HG02610 (cell line): Measurements from ENCODE around the gene LRRC7.
"Not testable (repeated sequence)": the region's sequence is repeated elsewhere in the genome, so short reads cannot be mapped to it uniquely, and the experiment has no call there.

Experiments
- ATAC-seq: cut with Tn5 transposase; IDR thresholded peaks from one replicate; pipeline ENCODE4 v1.9.1; 2021; ENCODE audit warnings: mild to moderate bottlenecking, moderate library complexity; ENCODE audit not compliant: unreplicated experiment

Gene LRRC7

DNA sequence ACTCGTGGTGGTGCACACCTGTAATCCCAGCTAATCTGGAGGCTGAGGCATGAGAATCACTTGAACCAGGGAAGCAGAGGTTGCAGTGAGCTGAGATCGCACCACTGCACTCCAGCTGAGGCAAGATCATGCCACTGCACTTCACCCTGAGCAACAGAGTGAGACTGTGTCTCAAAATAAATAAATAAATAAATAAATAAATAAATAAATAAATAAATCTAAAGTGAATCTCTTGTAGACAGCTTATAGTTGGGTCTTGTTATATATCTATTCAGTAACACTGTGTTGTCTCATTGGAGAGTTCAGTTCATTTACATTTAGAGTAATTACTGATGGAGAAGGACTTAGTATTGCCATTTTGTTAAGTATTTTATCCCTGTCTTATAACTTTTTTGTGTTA is 379.2 kb downstream of the LRRC7 start:
- ATAC-seq: no peak

DNA sequence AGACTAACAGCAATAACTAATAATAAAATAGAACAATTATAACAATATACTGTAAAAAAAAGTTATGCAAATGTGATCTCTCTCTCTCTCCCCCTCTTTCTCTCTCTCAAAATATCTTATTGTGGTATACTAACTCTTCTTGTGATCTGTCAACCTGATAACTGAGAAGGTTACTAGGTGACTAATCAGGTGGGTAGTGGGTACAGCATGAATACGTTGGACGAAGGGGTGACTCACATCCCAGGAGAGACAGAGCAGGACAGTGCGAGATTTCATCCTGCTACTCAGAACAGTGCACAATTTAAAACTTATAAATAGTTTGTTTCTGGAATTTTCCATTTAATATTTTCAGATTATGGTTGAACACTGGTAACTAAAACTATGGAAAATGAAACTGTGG is 380.1 kb downstream of the LRRC7 start:
- ATAC-seq: peak; percentile 65

DNA sequence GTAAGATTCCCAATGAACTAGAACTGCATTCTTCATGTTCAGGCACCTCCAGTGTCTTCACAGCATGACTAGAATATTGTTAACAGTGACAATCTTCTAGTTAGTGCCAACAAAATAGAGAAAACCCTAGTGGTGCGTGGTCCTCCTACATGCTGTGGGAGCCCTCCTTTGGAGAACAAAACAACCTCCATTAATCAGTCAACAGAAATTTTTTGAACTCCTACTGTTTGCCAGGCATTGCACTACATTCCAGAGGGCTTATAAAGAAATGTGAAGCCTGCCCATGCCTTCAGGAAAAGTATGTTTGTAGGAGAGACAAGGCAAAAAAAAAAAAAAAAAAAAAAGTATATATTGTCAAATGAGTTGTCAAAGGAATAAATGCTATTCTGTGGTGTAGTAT is 385.0 kb downstream of the LRRC7 start:
- no peak for ATAC-seq

DNA sequence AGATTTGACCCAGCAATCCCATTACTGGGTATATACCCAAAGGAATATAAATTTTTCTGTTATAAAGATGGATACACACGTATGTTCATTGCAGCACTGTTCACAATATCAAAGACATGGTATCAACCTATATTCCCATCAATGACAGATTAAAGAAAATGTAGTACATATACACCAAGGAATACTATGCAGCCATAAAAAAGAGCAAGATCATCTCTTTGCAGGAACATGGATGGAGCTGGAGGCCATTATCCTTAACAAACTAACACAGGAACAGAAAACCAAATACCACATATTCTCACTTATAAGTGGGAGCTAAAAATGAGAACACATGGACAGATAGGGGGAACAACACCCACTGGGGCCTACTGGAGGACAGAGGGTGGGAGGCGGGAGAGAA is 394.7 kb downstream of the LRRC7 start:
- ATAC-seq: not testable (repeated sequence)

DNA sequence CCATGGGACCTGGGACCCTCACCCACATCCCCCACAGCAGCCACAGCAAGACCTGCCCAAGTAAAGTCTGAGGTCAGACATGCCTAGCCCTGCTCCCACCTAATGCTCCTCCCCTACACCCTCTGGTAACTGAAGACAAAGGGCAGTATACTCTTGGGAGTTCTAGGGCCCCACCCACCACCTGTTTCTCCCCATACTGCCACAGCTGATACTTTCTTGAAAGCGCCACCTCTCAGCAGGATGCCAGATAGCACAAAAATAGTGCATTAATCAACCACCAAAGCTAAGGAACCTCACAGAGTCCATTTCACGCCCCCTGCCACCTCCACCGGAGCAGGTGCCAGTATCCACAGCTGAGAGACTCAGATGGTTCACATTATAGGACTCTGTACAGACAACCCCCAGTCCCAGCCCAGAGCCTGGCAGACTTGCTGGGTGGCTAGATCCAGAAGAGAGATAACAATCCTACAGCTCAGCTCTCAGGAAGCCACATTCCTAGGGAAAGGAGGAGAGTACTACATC is 399.6 kb downstream of the LRRC7 start:
- no peak for ATAC-seq

DNA sequence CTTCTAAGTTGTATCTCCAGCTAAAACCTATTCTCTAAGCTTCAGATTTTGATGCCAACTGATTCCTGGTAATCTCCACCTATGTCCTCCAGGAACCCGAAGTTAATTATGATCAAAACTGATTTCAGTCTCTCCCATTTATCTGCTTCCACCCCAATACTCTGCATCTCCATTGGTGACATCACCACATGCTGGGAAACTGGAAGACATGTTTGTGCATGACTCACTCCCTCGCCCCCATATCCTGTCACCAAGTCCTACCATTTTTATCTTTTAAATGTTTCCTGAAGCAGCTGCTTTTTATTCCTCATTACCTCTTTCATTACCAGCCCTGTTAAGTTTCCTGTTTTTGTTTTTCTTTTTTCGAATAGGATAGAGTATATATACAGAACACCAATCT is 409.2 kb downstream of the LRRC7 start:
- ATAC-seq: no peak

DNA sequence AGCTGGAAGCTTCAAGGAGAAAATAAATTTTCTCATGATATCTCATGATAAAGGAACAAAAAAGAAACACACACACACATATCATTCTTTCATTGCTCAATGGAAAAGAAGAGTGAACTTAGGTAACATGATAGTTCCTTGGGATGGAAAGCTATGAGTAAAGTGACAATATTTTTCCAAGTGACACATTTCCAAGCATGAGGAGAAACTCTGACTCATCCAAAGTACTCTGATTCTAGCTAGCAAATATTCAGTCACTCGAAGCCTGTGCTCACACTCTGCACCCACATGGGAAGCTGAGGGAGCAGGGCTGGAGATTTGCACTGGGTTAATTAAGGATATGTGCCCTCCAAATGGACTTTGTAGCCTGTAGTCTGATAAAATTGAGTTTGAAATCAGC is 415.3 kb downstream of the LRRC7 start:
- ATAC-seq: no peak

DNA sequence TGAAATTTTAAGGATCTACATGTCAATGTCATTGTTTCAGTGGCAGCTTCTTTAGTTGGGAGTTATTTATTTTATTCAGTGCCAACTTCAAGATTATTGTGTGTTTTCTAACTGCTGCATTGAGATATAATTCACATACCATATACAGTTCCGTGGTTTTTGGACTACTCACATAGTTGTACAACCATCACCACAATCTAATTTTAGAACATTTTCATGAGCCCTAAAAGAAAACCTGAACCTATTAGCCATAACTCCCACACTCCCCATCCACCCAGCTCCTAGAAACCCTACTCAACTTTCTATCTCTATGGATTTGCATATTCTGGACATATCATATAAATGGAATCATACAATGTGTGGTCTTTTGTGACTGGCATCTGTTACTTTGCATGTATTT is 417.7 kb downstream of the LRRC7 start:
- ATAC-seq: no peak

DNA sequence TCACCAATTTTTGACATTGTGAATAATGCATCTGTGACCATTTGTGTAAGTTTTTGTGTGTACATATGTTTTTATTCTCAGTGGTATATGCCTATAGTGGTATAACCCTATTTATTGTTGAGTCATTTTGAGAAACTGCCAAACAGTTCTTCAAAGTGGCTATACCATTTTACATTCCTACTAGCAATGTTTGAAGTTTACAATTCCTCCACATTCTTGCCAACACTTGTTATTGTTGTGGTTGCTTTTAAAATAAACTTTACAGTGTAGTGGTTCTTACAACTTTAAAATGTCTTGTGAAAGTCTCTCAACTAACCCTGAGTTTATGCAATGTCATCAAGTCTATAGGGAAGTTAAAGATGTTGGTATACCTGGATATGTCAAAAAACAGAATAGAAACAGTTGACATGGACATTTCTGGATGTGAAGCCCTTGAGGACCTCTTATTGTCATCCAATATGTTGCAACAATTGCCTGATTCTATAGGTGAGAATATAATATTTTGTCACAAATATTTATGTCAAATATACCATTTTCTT is 418.2 kb downstream of the LRRC7 start:
- no peak for ATAC-seq

DNA sequence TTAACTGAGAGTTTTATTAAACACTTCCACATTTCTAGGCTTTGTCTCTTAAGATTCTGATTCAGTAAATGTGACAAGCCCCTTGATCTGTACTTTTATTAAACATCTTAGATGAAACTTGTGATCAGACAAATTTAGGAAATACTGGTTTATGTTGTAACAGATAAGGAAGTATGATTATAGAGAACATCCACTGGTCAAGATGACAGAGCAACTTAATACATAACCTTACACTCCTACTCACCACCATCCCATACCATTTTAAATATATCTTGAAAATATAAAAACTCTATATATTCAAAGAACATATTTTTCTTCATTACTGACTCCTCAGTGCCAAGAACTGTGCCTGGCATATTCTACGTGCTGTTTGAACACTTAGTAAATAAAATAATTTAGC is 420.2 kb downstream of the LRRC7 start:
- no peak for ATAC-seq

DNA sequence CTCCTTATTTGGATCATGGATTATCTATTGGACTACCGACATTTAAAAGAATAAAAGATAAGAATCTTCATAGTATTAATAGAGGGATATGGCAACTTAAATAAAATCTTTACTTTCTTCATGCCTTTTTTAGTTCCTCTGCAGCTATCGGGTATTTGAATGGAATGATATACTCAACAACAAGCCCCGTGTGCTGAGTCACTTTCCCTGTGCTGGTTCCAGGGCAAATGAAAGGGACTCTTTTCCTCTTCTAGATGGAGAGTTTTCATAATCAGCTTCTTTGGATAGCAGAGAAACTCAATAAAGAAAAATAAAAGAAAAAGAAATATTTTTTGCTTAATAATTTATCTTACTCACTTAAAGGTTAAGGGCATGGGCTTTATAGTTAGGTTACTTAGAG is 423.9 kb downstream of the LRRC7 start:
- no peak for ATAC-seq

DNA sequence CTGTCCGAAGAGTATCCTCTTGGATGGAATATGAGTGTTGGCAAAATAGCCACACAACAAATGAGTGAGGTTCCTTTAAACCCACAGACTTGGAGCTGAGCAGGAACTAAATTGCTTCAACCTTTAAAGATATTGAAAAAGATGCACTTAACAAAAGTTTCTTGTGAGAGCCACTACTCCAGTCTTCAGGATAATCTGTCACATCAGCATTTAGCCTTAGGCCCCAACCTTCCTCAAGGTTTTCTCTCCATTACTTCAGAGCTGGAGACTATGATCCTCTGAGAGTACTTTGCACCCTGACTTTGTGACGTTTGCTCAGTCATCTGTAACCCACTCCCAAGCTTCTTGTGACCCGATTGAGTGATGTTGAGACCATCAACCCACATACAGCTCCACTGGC is 424.9 kb downstream of the LRRC7 start:
- no peak for ATAC-seq

DNA sequence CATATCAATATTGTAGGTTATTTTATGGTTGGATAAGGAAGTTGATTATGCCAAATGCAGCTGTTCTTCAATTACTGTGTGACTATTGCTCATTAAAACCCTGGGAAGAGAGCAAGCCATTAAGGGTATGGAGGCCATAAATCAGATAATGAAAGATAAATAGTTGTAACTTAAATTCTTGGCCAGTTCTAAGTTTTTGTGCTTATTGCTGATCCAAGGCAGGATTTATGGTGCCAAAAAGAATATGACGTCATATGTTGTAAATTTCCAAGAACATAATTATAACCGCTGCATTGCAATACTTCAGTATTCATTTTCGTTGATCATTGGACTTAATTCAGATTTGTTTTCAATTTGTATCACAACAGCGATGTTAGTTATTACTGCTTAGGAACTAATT is 426.1 kb downstream of the LRRC7 start:
- ATAC-seq: no peak

DNA sequence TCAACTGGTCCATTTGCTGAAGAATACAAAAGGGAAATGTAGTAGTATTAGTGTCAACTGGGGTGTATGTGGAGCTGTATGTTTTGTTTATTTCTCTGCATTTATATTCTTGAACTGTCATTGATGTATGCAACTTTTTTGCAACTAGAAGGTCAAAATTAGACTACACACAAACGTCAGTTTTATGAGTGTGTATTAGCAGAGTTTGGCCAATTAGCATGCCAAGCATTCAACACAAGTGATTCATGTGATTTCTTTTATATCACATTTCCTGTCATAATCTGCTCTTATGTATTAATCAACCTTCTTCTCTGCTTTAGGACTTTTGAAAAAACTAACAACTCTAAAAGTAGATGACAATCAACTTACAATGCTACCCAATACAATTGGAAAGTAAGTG is 426.5 kb downstream of the LRRC7 start:
- ATAC-seq: no peak

DNA sequence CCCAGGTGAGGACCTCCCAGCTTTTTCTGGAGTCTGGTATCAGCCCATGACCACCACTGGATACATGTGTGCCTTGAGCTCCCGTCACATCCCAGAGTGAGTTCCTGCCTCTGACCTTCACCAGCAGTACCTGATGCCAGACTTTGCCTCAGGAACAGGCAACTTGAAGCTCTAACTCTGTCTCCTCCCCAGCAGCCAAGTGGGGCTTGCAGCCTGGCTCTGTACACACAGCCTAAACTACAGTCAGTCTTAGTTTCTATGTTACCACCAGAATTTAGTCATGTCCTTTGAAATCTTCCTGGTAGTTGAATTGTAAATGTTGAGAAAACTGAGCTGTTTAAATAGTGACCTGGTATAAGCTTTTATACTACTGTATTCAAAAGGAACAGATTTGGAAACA is 431.1 kb downstream of the LRRC7 start:
- ATAC-seq: no peak

DNA sequence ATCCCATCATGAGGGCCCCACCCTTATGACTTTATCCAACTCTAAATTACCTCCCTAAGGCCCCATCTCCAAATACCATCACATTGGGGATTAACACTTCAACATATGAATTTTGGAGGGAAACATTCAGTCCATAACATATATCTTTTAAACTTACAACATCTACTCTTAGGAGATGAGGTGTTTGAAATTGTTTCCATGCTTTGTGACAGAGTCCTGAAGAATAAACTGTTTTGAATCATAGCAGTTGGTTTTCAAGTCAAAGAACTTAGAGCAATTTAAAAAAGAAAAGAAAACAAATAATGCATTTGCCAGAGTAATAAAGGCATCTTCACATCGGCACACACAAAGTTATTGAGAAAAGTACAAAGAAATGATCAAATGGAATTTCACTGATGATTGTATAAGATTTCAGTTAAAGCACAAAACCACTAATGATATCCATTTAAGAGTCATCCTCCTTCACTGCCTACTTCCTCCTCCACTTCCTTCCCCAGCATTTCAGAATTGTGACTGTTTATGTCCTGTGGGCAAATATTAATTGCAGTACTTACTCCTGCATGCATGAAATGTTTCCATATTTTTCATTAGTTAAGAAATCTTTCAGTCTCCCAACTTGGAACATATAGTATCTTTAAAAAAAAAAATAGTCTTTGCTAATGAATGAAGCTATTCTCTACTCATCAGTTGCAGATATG is 435.6 kb downstream of the LRRC7 start:
- ATAC-seq: no peak

DNA sequence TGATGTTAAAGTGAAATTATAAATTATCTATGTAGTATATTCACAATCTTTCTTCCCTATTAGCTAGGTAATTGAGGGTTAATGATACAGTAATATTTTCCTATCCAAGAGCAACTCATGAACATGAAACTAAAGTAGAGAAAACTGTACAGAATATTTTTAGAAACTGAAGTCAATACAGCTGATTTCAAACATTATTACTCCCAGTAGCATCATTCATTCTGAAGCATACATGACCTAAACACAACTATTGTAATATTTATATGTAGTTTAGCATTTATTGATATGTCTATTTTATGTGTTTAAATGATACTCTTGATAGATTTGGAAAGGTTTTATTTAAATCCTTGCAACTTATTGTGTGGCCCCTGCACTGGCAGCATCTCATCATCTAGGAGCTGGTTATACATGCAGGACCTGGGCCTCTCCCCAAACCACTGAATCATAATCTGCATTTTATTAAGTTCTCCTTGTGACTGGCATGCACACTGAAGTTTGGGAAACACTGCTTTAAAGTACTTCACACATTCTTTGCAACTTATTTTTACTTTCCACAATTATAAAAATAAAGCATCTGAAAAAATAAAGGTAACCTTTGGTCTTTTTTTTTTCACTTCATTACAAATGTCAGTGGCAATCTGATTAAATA is 437.8 kb downstream of the LRRC7 start:
- ATAC-seq: no peak

DNA sequence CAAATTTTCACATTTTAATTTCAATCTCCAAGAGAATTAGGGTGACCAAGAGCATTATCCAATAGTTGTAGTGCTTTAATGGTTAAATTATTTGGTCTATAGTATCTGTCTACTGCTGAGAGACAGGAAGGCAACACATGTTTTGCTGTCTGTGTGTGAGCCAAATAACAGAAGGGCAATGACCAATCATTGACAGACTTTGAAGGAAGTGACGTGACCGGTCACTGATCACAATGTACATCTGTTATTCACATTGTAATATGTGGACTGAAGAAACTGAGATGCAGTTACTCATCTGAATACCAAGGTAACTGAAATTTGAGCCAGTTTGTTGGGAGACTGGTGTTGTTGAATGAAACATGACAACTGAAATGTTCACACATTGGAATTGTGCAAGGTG is 440.9 kb downstream of the LRRC7 start:
- ATAC-seq: no peak

DNA sequence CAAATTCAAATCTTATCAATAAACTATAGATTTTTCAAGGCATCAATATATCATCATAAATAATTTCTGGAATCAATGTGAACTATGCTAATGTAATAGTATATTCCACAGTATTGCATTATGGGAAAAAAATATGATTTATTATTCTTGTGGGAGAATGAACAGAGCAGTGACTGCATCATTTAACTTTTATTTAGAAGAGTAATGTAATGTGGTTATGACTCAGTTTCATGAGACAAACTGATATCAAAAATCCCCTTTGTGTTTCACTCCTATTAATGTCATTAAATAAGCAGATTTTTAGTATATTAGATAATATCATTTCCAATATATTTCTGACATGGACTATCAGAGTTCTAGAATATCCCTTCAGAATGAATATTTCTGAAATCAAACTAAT is 450.0 kb downstream of the LRRC7 start:
- no peak for ATAC-seq

DNA sequence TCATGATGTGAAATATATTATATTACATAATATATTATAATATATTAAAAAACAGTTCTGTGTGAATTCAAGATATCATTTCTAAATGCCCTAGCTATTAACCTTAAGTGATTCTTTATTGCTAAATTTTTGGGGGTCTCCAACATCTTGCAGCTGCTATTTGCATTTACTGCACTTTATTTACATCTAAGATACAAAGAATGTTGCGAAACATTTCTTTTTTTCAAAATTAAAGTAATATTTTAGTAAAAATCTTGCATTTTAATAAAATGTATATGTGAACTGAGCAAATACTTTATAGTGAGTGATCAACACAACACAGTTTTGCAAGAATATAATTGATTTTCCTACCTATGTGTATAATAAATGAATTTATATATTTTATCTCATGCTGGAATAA is 456.6 kb downstream of the LRRC7 start:
- no peak for ATAC-seq

DNA sequence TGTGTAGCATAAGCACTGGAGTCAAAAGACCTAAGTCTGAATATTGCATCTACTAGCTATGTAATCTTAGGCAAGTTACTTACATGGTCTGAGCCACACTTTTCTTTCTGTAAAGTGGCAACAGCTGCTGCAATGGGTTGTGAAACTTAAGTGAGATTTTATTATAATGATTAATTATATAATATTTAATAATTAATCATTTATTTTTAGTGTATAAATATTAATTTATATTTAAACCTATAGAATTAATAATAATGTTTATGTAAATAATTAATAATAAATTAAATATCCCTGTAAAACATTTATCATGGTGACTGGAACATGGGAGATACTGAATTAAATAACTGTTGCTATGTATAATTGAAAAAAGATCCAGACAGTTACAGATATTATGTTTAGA is 457.3 kb downstream of the LRRC7 start:
- no peak for ATAC-seq

DNA sequence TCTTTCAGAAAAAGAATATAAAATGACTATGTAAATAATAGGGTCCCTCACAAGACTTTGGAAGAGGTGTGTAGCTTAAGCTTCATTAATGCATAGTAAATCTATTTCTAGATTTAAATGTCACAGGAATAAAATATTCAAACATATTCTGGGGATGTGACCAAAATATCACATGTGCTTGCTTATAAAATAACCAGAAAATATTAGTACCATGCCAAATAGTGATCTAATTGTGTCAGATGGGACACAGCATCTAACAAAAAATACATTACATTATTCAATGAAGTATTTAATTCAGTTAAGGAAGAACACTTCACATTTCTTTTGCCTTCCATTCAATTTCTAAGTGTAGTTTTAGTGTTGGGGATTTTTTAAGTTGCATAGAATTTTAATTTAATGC is 458.1 kb downstream of the LRRC7 start:
- ATAC-seq: no peak
